Measurements from ENCODE around the gene C7. TPM values are rescaled to one million over a fixed set of nuclear protein-coding genes. Genes with fewer than 3 reads are reported as not detected.

The C7 gene
- total RNA-seq, 2 donors from 2014 or later: 288 to 392 TPM

- H3K36me3 ChIP-seq (replicated peaks in 1 of 2; ENCODE audit: insufficient read depth in 1 of 2, low read depth in 2 of 2): no peaks in the 10 kb centered on the region
- peaks cover 0 to 6% (median 0%) of the 10 kb centered on the region in 3 donors for H3K9me3 ChIP-seq
- TF ChIP-seq CTCF (IDR thresholded peaks at IDR 0.05) (no peak), POLR2A (IDR thresholded peaks at IDR 0.05) (no peak)
- no peaks in the 10 kb centered on the region for H3K4me1 ChIP-seq
- 83 to 88% methylated on average over 1 of the region's 1 CpG for WGBS, 2 donors
- no peaks in the 10 kb centered on the region for H3K27me3 ChIP-seq
- DNase-seq (no peak), ATAC-seq (no peak)
- intact Hi-C loops (cut with DNase I): no loop called here
- H3K27ac ChIP-seq: no peak overlapping the region
- no peak overlapping the region for H3K4me3 ChIP-seq
Measured at GRCh38 chr5:40960037-40960436, 50.7 kb downstream of the C7 start.

- H3K27me3 ChIP-seq: no peaks in the 10 kb centered on the region
- no peak overlapping the region for H3K27ac ChIP-seq
- no peaks in the 10 kb centered on the region for H3K4me1 ChIP-seq
- no peak for ATAC-seq
- intact Hi-C loops (cut with DNase I): no loop called here
- WGBS, 2 donors: 58 to 77% methylated on average over 4 of the region's 4 CpGs
- no peak overlapping the region for H3K4me3 ChIP-seq
- H3K9me3 ChIP-seq: peaks cover 0 to 6% (median 0%) of the 10 kb centered on the region in 3 donors
- DNase-seq: no peak
- H3K36me3 ChIP-seq (replicated peaks in 1 of 2; ENCODE audit: insufficient read depth in 1 of 2, low read depth in 2 of 2): no peaks in the 10 kb centered on the region
- TF ChIP-seq CTCF (IDR thresholded peaks at IDR 0.05): no peak
- no peak for TF ChIP-seq POLR2A (IDR thresholded peaks at IDR 0.05)
Measured at GRCh38 chr5:40962207-40962955, 53.1 kb downstream of the C7 start.

DNA sequence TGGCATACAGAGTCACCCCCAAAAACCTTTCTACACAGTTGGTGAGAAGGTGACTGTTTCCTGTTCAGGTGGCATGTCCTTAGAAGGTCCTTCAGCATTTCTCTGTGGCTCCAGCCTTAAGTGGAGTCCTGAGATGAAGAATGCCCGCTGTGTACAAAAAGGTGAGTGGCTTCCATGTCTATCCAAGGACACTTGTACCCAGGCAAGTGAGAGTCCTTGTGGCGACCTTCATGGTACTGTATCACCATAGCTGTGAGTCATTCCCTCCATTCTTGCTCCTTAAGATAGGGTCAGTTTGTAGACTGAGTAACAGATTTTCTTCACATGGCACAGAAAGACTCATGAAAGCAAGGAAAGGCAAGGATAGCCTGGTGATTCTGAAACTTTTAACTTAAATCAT lies 63.1 kb downstream of the C7 start:
- TF ChIP-seq CTCF (IDR thresholded peaks at IDR 0.05) (no peak), POLR2A (IDR thresholded peaks at IDR 0.05) (no peak)
- Histone ChIP-seq H3K27ac (no peak overlapping the region), H3K4me3 (no peak overlapping the region), H3K9me3 (no peaks in the 10 kb centered on the region), H3K4me1 (no peaks in the 10 kb centered on the region), H3K27me3 (no peaks in the 10 kb centered on the region), H3K36me3 (replicated peaks in 1 of 2; ENCODE audit: insufficient read depth in 1 of 2, low read depth in 2 of 2) (no peaks in the 10 kb centered on the region)
- intact Hi-C loops (cut with DNase I): no loop called here
- WGBS, 2 donors: 68 to 74% methylated on average over 2 of the region's 2 CpGs
- DNase-seq: no peak
- no peak for ATAC-seq

DNA sequence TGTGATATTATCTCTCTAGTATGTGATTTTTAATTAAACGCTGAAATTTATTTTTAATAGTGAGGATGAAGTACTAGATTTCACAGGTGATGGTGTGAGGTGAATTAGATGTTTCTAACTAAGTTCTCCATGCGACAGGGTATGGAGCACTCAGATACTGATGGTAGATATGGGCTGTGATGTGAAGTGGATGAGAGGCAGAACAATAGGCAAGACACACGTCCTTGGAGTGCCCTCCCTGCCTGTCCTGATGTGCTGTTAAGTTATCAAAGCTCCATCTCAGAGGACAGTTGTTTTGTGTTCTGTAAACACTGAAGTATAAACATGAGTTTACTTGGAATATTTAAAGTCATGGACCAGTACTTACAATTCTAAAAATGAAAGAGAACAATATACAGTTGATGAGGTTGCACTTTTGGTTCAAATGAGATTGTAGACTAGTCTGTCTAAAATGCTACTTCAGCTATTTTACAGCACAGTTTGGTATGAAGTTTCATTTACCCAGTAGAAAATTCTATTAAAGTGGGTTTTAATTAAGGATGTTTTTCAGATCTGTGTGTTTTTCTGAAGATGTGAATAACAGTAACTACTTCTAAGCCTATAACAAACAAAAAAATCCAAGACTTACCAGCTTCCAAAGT lies 64.2 kb downstream of the C7 start:
- intact Hi-C loops (cut with DNase I): no loop called here
- DNase-seq: no peak
- Histone ChIP-seq H3K4me3 (no peak overlapping the region), H3K36me3 (replicated peaks in 1 of 2; ENCODE audit: insufficient read depth in 1 of 2, low read depth in 2 of 2) (no peaks in the 10 kb centered on the region), H3K9me3 (no peaks in the 10 kb centered on the region), H3K27me3 (no peaks in the 10 kb centered on the region), H3K4me1 (no peaks in the 10 kb centered on the region), H3K27ac (no peak overlapping the region)
- WGBS, 2 donors: 55% methylated on average over 3 of the region's 3 CpGs
- no peak for TF ChIP-seq POLR2A (IDR thresholded peaks at IDR 0.05)
- TF ChIP-seq CTCF (IDR thresholded peaks at IDR 0.05): no peak
- ATAC-seq: no peak

Data from body of pancreas (tissue), 4 donors.